ENCODE measurements around the gene PIP. TPM values are rescaled to one million over a fixed set of nuclear protein-coding genes. Genes with fewer than 3 reads are reported as not detected.
"Not testable (repeated sequence)": the region's sequence is repeated elsewhere in the genome, so short reads cannot be mapped to it uniquely, and the experiment has no call there.

The PIP gene, protein sequence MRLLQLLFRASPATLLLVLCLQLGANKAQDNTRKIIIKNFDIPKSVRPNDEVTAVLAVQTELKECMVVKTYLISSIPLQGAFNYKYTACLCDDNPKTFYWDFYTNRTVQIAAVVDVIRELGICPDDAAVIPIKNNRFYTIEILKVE
- not detected for total RNA-seq
- not detected for polyA plus RNA-seq (2013, experiment 1 of 2)
- polyA plus RNA-seq (2013, experiment 2 of 2), result not detected
- 0 to 0.16 (median 0) reads per million in 172 experiments for total RNA-seq

DNA sequence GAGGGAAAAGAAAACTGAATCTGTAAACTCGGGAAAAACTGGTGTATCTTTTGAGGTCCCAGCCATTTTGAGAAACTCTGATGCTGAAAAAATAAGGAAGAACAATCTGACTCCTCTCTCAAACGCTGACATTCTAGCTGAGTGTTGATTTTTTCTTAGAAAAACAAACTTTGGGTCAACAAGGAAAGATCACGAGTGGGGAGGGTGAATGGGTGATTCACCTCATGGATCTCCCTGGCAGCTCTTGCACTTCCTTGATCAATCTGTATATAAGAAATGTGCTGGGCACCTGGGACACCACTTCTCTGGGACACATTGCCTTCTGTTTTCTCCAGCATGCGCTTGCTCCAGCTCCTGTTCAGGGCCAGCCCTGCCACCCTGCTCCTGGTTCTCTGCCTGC is at the start of gene PIP:
TSS of gene PIP (plus strand) at position 297 of the 400 bp plus-strand sequence. CDS start at position 337, 40 bp downstream.
- POLR2A ChIA-PET, result no interaction called here
- H3K4me3 Mint-ChIP-seq, result no peak within 1 kb of the TSS
- no peak within 1 kb of the TSS for H3K27ac Mint-ChIP-seq
- no peak for DNase-seq
- TF ChIP-seq, protein P1, sequence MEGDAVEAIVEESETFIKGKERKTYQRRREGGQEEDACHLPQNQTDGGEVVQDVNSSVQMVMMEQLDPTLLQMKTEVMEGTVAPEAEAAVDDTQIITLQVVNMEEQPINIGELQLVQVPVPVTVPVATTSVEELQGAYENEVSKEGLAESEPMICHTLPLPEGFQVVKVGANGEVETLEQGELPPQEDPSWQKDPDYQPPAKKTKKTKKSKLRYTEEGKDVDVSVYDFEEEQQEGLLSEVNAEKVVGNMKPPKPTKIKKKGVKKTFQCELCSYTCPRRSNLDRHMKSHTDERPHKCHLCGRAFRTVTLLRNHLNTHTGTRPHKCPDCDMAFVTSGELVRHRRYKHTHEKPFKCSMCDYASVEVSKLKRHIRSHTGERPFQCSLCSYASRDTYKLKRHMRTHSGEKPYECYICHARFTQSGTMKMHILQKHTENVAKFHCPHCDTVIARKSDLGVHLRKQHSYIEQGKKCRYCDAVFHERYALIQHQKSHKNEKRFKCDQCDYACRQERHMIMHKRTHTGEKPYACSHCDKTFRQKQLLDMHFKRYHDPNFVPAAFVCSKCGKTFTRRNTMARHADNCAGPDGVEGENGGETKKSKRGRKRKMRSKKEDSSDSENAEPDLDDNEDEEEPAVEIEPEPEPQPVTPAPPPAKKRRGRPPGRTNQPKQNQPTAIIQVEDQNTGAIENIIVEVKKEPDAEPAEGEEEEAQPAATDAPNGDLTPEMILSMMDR (IDR thresholded peaks at IDR 0.05), result no peak
- H3K27me3 ChIP-seq (ENCODE audit: control insufficient read depth in 1 of 2, insufficient read depth in 2 of 2, low read length in 2 of 2), result peaks cover 8 to 10% of the 10 kb centered on the region in 2 experiments
- H3K4me1 ChIP-seq (ENCODE audit: insufficient read depth, low read length), result no peaks in the 10 kb centered on the region
- peaks cover 72% of the 10 kb centered on the region for H3K27me3 Mint-ChIP-seq
- H3K9me3 ChIP-seq (ENCODE audit: control insufficient read depth in 1 of 2, insufficient read depth in 1 of 2, low read length in 2 of 2), result no peaks in the 10 kb centered on the region
- H3K4me1 Mint-ChIP-seq (ENCODE audit: low read depth), result no peaks in the 10 kb centered on the region
- no peak for ATAC-seq (ENCODE audit: poor library complexity)
- H3K36me3 ChIP-seq (ENCODE audit: insufficient read depth, low read length), result no peaks in the 10 kb centered on the region
- H3K9me3 Mint-ChIP-seq, result no peaks in the 10 kb centered on the region
- H3K36me3 Mint-ChIP-seq (ENCODE audit: low read depth), result no peaks in the 10 kb centered on the region
- intact Hi-C loops (cut with DNase I, micrococcal nuclease), result no loop called here
- CTCF ChIA-PET, result no interaction called here
- no peak within 1 kb of the TSS for H3K4me3 ChIP-seq (ENCODE audit: low read length)
- no peak within 1 kb of the TSS for H3K27ac ChIP-seq (ENCODE audit: low read depth in 1 of 2, low read length in 2 of 2)

- Mint-ChIP-seq H3K27me3 (peaks cover 21% of the 10 kb centered on the region), H3K4me3 (no peak overlapping the region), H3K36me3 (ENCODE audit: low read depth) (no peaks in the 10 kb centered on the region), H3K27ac (no peak overlapping the region), H3K4me1 (ENCODE audit: low read depth) (no peaks in the 10 kb centered on the region), H3K9me3 (peaks cover 10% of the 10 kb centered on the region)
- Histone ChIP-seq H3K9me3 (ENCODE audit: control insufficient read depth in 1 of 2, insufficient read depth in 1 of 2, low read length in 2 of 2) (peaks cover 0 to 8% of the 10 kb centered on the region in 2 experiments), H3K27me3 (ENCODE audit: control insufficient read depth in 1 of 2, insufficient read depth in 2 of 2, low read length in 2 of 2) (no peaks in the 10 kb centered on the region), H3K36me3 (ENCODE audit: insufficient read depth, low read length) (no peaks in the 10 kb centered on the region), H3K4me1 (ENCODE audit: insufficient read depth, low read length) (no peaks in the 10 kb centered on the region), H3K27ac (ENCODE audit: low read depth in 1 of 2, low read length in 2 of 2) (no peak overlapping the region), H3K4me3 (ENCODE audit: low read length) (no peak overlapping the region)
- intact Hi-C loops (cut with DNase I, micrococcal nuclease), result no loop called here
- ChIA-PET POLR2A (no interaction called here), CTCF (no interaction called here)
- TF ChIP-seq, protein P1 (IDR thresholded peaks at IDR 0.05), result no peak
- no peak for ATAC-seq (ENCODE audit: poor library complexity)
- no peak for DNase-seq
Observed at GRCh38 chr7:143085109-143085508, 46.8 kb upstream of the PIP start.

- H3K4me3 ChIP-seq (ENCODE audit: low read length); POLR2A ChIA-PET; H3K27ac Mint-ChIP-seq; H3K4me1 ChIP-seq (ENCODE audit: insufficient read depth, low read length); ATAC-seq (ENCODE audit: poor library complexity); H3K27ac ChIP-seq (ENCODE audit: low read depth in 1 of 2, low read length in 2 of 2); intact Hi-C loops (cut with DNase I, micrococcal nuclease); H3K36me3 ChIP-seq (ENCODE audit: insufficient read depth, low read length); H3K36me3 Mint-ChIP-seq (ENCODE audit: low read depth); H3K4me3 Mint-ChIP-seq; H3K27me3 ChIP-seq (ENCODE audit: control insufficient read depth in 1 of 2, insufficient read depth in 2 of 2, low read length in 2 of 2); H3K9me3 ChIP-seq (ENCODE audit: control insufficient read depth in 1 of 2, insufficient read depth in 1 of 2, low read length in 2 of 2); H3K4me1 Mint-ChIP-seq (ENCODE audit: low read depth); DNase-seq: not testable (repeated sequence)
- Mint-ChIP-seq H3K27me3 (peaks cover 22% of the 10 kb centered on the region), H3K9me3 (peaks cover 10% of the 10 kb centered on the region)
- CTCF ChIA-PET, result interaction anchor here (0.7 kb wide), 1 partner anchor 29 kb away, joined by 3 read pairs; no protein-coding TSS in a partner anchor
Observed at GRCh38 chr7:143085610-143086009, 46.3 kb upstream of the PIP start.

- H3K4me3 ChIP-seq (ENCODE audit: low read length); H3K27ac ChIP-seq (ENCODE audit: low read depth in 1 of 2, low read length in 2 of 2); ATAC-seq (ENCODE audit: poor library complexity); H3K4me3 Mint-ChIP-seq; DNase-seq; H3K4me1 ChIP-seq (ENCODE audit: insufficient read depth, low read length); H3K4me1 Mint-ChIP-seq (ENCODE audit: low read depth); H3K36me3 ChIP-seq (ENCODE audit: insufficient read depth, low read length); H3K27ac Mint-ChIP-seq; H3K36me3 Mint-ChIP-seq (ENCODE audit: low read depth); POLR2A ChIA-PET; H3K27me3 ChIP-seq (ENCODE audit: control insufficient read depth in 1 of 2, insufficient read depth in 2 of 2, low read length in 2 of 2); CTCF ChIA-PET; H3K9me3 ChIP-seq (ENCODE audit: control insufficient read depth in 1 of 2, insufficient read depth in 1 of 2, low read length in 2 of 2); intact Hi-C loops (cut with DNase I, micrococcal nuclease): not testable (repeated sequence)
- H3K27me3 Mint-ChIP-seq, result peaks cover 21% of the 10 kb centered on the region
- H3K9me3 Mint-ChIP-seq, result peaks cover 10% of the 10 kb centered on the region
Observed at GRCh38 chr7:143088549-143089231, 43.2 kb upstream of the PIP start.

Measured in CD4-positive, alpha-beta T cell (primary cell).